Stimulated activated CD8-positive, alpha-beta memory T cell treated with anti-CD3 and anti-CD28 coated beads, Interleukin-15, amount 100 ng/mL, for 1 hour (primary cell): ENCODE results near the gene TBC1D22B.

Experiments used
- DNase-seq: peaks from one replicate; pipeline ENCODE4 v3.0.0-alpha.2; 2020; ENCODE audit warnings: low read depth

The TBC1D22B gene, protein sequence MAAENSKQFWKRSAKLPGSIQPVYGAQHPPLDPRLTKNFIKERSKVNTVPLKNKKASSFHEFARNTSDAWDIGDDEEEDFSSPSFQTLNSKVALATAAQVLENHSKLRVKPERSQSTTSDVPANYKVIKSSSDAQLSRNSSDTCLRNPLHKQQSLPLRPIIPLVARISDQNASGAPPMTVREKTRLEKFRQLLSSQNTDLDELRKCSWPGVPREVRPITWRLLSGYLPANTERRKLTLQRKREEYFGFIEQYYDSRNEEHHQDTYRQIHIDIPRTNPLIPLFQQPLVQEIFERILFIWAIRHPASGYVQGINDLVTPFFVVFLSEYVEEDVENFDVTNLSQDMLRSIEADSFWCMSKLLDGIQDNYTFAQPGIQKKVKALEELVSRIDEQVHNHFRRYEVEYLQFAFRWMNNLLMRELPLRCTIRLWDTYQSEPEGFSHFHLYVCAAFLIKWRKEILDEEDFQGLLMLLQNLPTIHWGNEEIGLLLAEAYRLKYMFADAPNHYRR

GRCh38 chr6:37257634-37258404 is at the start of gene TBC1D22B, which contains the start of gene TMEM217:
Gene TBC1D22B (plus strand): TSS chr6:37257772. CDS start chr6:37257918, 146 bp downstream.
Gene TMEM217 (minus strand): TSS chr6:37258144. CDS start chr6:37219030, 39,114 bp downstream.
- peak; percentile 92 for DNase-seq

GRCh38 chr6:37207903-37208456 is 49.6 kb upstream of the TBC1D22B start:
- DNase-seq = peak; percentile 83

DNA sequence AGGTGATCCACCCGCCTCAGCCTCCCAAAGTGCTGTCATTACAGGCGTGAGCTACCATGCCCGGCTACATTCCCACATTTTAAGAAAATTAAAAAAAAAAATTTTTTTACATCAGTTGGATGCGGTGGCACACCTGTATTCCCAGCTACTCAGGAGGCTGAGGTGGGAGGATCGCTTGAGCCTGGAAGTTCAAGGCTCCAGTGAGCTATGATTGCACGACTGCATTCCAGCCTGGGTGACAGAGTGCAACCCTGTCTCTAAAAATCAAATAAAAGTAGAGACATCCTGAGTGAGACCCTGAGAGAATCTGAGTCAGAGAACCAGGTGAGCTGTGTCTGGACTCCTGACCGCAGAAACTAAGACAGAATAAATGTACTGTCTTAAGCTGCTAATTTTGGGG is 48.8 kb upstream of the TBC1D22B start:
- no peak for DNase-seq

- no peak for DNase-seq
Observed at GRCh38 chr6:37209461-37210205, 47.9 kb upstream of the TBC1D22B start.

DNA sequence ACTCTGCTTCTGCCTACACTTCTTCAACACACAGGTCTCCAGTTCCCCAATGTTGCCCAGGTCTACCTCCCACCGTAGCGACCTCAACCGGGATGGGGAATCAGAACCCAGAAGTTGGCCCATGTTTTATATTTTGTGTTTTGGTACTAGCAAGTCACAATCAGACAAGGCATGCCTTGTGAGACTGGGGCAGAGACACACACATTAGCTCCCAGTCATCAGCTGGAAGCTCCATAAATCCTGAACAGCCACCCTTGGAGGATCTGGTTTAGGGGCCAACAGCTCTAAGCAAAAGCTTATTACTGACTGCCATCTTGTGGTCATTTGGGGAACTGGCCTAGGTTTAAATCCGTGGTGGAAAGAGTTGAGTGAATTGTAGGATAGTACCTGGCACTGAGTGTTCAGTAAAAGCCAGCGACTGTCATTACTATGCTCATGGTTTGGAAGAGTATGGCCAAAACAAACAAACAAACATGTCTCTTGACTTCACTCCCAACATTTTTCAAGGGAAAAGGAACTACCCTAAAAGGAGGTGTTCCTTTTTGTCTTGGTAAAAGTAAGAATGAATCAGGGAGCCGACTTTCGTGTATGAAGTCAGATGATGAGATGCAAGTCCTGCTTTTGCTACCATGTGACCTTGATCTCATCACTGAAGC is 47.1 kb upstream of the TBC1D22B start:
- peak; percentile 78 for DNase-seq

DNA sequence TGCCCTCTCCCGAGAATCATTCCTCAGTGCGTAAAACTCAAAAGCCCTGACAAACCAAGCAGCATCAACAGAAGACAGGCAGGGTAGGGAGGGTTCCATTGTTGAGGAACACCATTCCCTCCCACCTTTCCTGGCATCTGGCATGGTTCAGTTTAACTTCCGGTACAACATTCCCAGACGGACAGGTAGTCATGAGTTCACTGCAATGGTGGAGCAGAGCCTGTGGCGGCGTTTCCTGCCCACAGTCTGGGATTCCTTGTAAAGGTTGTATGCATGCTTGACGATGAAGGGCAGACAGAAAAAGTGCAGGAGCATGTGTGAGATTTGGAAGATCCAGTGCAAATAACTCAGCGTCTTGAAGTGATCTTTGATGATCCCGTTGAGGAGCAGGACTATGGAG is 45.3 kb upstream of the TBC1D22B start:
- DNase-seq = no peak

GRCh38 chr6:37218061-37218460 is 39.5 kb upstream of the TBC1D22B start:
- DNase-seq = no peak

DNA sequence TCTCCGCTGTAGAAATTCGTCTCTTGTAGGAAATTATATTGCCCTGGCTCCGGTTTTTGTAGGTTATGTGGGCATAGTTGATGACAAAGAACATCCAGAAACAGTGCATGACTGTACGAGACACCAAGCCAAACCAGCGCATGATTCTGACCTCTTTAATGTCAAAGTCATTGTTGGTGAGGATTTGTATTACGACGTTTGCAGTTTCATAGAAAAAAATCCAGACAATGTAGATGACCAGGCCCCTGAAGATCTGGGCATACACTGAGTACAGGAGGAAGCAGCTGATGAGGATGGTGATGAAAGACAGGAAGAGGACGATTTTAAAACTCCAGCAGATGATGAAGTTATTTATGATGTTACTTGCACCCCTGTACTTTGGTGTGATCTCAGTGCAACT is 39.1 kb upstream of the TBC1D22B start:
- no peak for DNase-seq

DNA sequence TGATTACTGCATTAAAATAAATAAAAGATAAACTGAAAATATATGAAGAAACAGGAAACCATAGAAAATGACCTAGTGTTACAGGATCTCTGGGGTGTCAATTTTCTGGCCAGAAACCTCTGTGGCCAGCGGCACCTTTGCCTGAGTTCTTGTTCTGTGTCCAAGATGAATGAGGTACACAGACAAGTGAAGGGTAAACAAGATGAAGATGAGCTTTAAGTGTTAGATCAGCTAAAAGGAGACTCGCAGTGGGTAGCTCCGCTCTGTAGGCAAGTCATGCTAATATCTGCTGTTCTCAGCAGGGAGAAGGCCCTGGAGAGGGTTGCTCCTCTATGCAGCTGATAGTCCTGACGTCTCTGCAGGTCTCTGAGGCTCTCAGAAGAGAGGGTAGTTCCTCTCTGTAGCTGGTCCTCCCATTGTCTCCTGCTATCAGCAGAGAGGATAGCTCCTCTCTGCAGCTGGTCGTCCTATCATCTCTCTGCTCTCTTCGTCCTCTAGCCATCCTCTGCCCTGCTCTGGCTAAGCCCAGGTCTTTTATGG is 35.9 kb upstream of the TBC1D22B start:
- no peak for DNase-seq

GRCh38 chr6:37222125-37222967 is 35.2 kb upstream of the TBC1D22B start:
- no peak for DNase-seq

GRCh38 chr6:37222992-37223391 is 34.6 kb upstream of the TBC1D22B start:
- no peak for DNase-seq

DNA sequence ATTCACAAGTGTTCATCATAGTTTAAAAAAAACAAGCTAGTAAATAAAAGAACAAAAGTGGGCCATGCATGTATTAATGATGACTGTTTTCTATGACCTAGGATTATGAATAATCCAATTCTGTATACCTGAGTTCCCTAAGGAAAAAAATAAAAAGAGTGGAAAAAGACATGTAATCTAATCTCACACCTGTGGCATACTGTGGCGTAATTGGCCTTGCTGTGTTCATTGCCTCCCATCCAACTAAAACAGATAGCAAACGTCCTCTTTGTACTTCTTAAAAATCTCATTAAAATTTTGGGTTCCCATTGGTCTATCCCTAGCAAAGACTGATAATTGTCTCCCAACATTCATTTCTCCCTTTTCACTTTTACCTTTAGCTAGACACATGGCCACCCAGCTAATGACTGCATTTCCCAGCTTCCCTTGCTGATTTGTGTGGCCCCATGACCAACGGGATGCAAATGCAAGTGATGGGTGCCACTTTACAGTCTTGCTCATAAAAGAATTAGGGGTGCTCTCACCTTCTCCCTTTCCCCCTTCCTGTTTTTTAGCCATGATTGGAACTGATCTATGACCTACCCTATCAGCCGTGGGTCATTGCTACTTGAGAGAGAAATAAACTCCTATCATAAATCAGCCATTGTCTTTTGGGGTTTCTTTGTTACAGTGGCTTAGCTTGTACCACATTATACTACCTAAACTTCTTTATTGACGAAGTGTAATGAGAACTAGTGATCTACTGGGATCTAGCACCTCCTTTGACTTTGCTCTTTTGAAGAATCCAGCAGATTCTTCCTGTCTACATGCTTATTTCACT is 32.0 kb upstream of the TBC1D22B start:
- no peak for DNase-seq

DNA sequence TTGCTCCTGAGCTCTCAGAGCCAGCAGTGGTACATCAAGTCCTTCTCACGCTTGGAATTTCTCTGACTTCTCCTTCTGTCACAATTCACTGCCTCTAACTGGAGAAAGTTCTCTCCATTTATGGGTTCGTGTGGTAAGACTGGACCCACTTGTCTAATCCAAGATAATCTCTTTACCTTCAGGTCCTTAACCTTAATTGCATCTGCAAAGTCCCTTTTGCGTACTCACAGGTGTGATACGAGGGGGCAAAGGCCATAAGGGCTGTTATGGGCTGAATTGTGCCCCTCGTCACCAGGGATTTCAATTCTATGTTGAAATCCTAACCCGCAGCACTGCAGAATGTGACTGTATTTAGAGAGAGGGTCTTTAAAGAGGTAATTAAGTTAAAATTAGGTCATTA is 27.5 kb upstream of the TBC1D22B start:
- no peak for DNase-seq

- DNase-seq = no peak
Observed at GRCh38 chr6:37232430-37233017, 25.0 kb upstream of the TBC1D22B start.

DNA sequence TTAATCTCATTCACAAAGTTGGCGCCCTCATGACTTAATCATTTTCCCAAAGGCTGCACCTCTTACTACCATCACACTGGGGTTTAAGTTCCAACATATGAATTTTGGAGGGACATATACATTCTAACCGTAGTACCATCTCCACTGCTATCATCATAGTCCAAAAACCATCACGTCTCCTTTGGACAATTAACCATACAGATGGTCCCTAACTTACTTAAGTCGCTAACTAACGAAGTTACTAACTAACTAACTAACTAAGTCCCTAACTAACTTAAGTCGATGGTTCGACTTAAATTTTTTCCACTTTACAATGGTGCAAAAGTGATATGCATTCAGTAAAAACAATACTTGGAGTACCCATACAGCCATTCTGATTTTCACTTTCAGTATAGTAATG is 24.0 kb upstream of the TBC1D22B start:
- DNase-seq = no peak

- DNase-seq = no peak
Observed at GRCh38 chr6:37236921-37237320, 20.7 kb upstream of the TBC1D22B start.

DNA sequence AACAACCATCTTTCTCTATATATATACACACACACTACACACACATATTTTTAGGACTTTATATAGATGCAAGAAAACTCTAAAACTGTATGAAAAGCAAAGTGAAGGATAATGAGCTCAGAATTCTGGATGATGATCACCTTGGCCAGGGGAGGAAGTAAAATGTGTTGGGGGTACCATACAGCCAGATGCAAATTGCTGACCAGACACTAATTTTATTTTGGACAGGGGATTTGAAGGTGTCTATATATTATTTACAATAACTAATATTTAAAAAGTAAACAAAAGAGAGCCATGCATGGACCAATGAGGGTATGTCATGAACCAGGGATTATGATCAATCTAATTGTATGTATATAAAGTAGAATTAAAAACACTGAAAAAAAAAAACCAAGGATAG is 19.8 kb upstream of the TBC1D22B start:
- no peak for DNase-seq

DNA sequence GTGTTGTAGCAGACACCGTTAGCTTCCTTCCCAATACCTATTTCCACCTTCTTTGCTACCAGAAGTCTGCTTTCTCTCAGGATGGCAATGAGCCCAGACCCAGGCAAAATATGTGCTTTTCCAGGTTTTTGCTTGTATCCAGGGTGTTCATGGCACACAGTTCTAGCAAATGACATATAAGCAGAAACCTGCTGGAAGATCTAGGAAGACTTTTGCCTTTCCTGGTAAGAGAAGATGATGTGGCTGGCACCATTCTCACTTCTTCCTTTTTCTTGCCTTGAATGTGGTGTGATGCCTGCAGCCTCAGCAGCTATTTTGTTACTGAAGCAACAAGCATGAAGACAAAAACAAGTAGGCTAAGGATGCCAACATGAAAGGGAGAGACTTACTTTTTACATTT is 19.2 kb upstream of the TBC1D22B start:
- no peak for DNase-seq

GRCh38 chr6:37239526-37239925 is 18.0 kb upstream of the TBC1D22B start:
- DNase-seq = no peak
